HG03469 (cell line): Measurements from ENCODE around the gene RNU1-2.
"Not testable (repeated sequence)": the region's sequence is repeated elsewhere in the genome, so short reads cannot be mapped to it uniquely, and the experiment has no call there.

Experiments
- ATAC-seq: cut with Tn5 transposase; IDR thresholded peaks from one replicate; pipeline ENCODE4 v1.9.1; 2021; ENCODE audit warnings: mild to moderate bottlenecking, moderate library complexity, moderate number of reproducible peaks; ENCODE audit not compliant: unreplicated experiment

The RNU1-2 gene

GRCh38 chr1:16895598-16896315, at the start of gene RNU1-2:
TSS of gene RNU1-2 (plus strand) at chr1:16895980.
- ATAC-seq: peak; percentile 89

- ATAC-seq: not testable (repeated sequence)
These were observed 39.6 kb upstream of the RNU1-2 start for GRCh38 chr1:16856201-16856600.

- not testable (repeated sequence) for ATAC-seq
These were observed 36.4 kb upstream of the RNU1-2 start for GRCh38 chr1:16859167-16860041.

- not testable (repeated sequence) for ATAC-seq
These were observed 35.7 kb upstream of the RNU1-2 start for GRCh38 chr1:16860048-16860447.

GRCh38 chr1:16861832-16862245, 33.9 kb upstream of the RNU1-2 start:
- not testable (repeated sequence) for ATAC-seq

GRCh38 chr1:16862415-16862814, 33.4 kb upstream of the RNU1-2 start:
- ATAC-seq: not testable (repeated sequence)

GRCh38 chr1:16863024-16863423, 32.8 kb upstream of the RNU1-2 start:
- ATAC-seq: not testable (repeated sequence)

GRCh38 chr1:16866926-16867707, 28.7 kb upstream of the RNU1-2 start:
- not testable (repeated sequence) for ATAC-seq

GRCh38 chr1:16868787-16869186, 27.0 kb upstream of the RNU1-2 start:
- not testable (repeated sequence) for ATAC-seq

GRCh38 chr1:16869996-16870395, 25.8 kb upstream of the RNU1-2 start:
- ATAC-seq: not testable (repeated sequence)

GRCh38 chr1:16871171-16871570, 24.6 kb upstream of the RNU1-2 start:
- not testable (repeated sequence) for ATAC-seq

- not testable (repeated sequence) for ATAC-seq
These were observed 23.4 kb upstream of the RNU1-2 start for GRCh38 chr1:16872152-16873075.

GRCh38 chr1:16873076-16873879, 22.5 kb upstream of the RNU1-2 start:
- not testable (repeated sequence) for ATAC-seq

GRCh38 chr1:16874968-16875765, 20.6 kb upstream of the RNU1-2 start:
- not testable (repeated sequence) for ATAC-seq

GRCh38 chr1:16881742-16882141, 14.0 kb upstream of the RNU1-2 start:
- ATAC-seq: not testable (repeated sequence)

GRCh38 chr1:16882986-16883385, 12.8 kb upstream of the RNU1-2 start:
- ATAC-seq: no peak

GRCh38 chr1:16884487-16884886, 11.3 kb upstream of the RNU1-2 start:
- ATAC-seq: not testable (repeated sequence)
